Neural cell (in vitro differentiated cells): ENCODE measurements around the gene EIF2B1.

Experiments
- CTCF ChIP-seq: fragments of 450-650 bp; IDR thresholded peaks from 2 replicates; pipeline ENCODE4 v1.5.1; 2014; ENCODE audit warnings: antibody characterized with exemption, mild to moderate bottlenecking, moderate library complexity; ENCODE audit not compliant: poor library complexity, severe bottlenecking
- EZH2 ChIP-seq: fragments of 200-600, 300-800 bp; shearing (Covaris generic), sonication (generic); IDR thresholded peaks from 2 replicates; pipeline ENCODE4 v1.6.1; 2014; ENCODE audit warnings: antibody characterized with exemption, low read length, borderline replicate concordance, mild to moderate bottlenecking; ENCODE audit not compliant: insufficient read depth, poor library complexity, severe bottlenecking
- MXI1 ChIP-seq: fragments of 450-650 bp; conservative IDR thresholded peaks from 2 replicates; pipeline ENCODE4 v1.6.1; 2014; ENCODE audit warnings: antibody characterized with exemption, mild to moderate bottlenecking; ENCODE audit not compliant: poor library complexity, severe bottlenecking
- POLR2AphosphoS5 ChIP-seq: IDR thresholded peaks from 2 replicates; pipeline ENCODE4 v1.6.1; 2012
- RAD21 ChIP-seq: fragments of 450-650 bp; conservative IDR thresholded peaks from 2 replicates; pipeline ENCODE4 v1.6.1; 2014; ENCODE audit warnings: antibody characterized with exemption, mild to moderate bottlenecking, moderate library complexity
- SMC3 ChIP-seq: fragments of 450-650 bp; conservative IDR thresholded peaks from 2 replicates; pipeline ENCODE4 v1.6.1; 2014; ENCODE audit warnings: antibody characterized with exemption, mild to moderate bottlenecking, moderate library complexity; ENCODE audit not compliant: poor library complexity

GRCh38 chr12:123614110-123614509, 19.4 kb downstream of the EIF2B1 start:
- TF ChIP-seq POLR2AphosphoS5 = no peak
- no peak for TF ChIP-seq CTCF
- no peak for TF ChIP-seq EZH2
- TF ChIP-seq SMC3 = no peak
- no peak for TF ChIP-seq MXI1
- TF ChIP-seq RAD21 = no peak
